OCI-LY7 (cell line): ENCODE measurements around the gene SIPA1L3. TPM values are rescaled to one million over a fixed set of nuclear protein-coding genes. Genes with fewer than 3 reads are reported as not detected.
A peak's percentile ranks its signal among the peaks of the same experiment; 100 is the strongest.
"Not testable (repeated sequence)": the region's sequence is repeated elsewhere in the genome, so short reads cannot be mapped to it uniquely, and the experiment has no call there.

Experiments
- BruUV-seq: library from RNA; stranded (reverse); fragments of 400-500 nt; replicated peaks from 2 replicates; lab custom pipeline; 2021; lab: Mats Ljungman, UMichigan
- CTCF ChIA-PET: fragments of 300-600 bp; sonication (Branson Sonifier 250); formaldehyde crosslinking; loops from one replicate; lab custom pipeline; 2022; ENCODE audit warnings: antibody characterized with exemption; ENCODE audit not compliant: unreplicated experiment; lab: Charles Lee
- POLR2A ChIA-PET: fragments of 300-600 bp; sonication (Branson Sonifier 250); formaldehyde crosslinking; loops from one replicate; lab custom pipeline; 2022; ENCODE audit warnings: antibody characterized with exemption; lab: Charles Lee
- DNase-seq: peaks from one replicate; pipeline ENCODE4 v3.0.0-alpha.2; 2015; ENCODE audit warnings: low spot score
- H2AFZ ChIP-seq: fragments of 200-600 bp; sonication (generic), shearing (Covaris generic); 2 replicates; pipeline ENCODE4 v1.6.1; 2014; ENCODE audit warnings: mild to moderate bottlenecking, antibody characterized with exemption, low read length, moderate library complexity
- H3K27ac ChIP-seq: fragments of 200-600 bp; sonication (generic); 2 replicates; pipeline ENCODE4 v1.5.1; 2014; ENCODE audit warnings: mixed run types, low read depth, mild to moderate bottlenecking, moderate library complexity, low read length, inconsistent platforms; ENCODE audit not compliant: poor library complexity, severe bottlenecking
- H3K36me3 ChIP-seq: fragments of 200-600 bp; sonication (generic); 2 replicates; pipeline ENCODE4 v1.6.1; 2014; ENCODE audit warnings: mild to moderate bottlenecking, antibody characterized with exemption, low read length, moderate library complexity, mixed read lengths; ENCODE audit not compliant: insufficient read depth
- H3K4me1 ChIP-seq: fragments of 200-600 bp; sonication (generic); 2 replicates; pipeline ENCODE4 v1.5.1; 2014; ENCODE audit warnings: mild to moderate bottlenecking, low read length; ENCODE audit not compliant: insufficient read depth, poor library complexity, severe bottlenecking
- H3K4me2 ChIP-seq: fragments of 200-600 bp; sonication (generic); 2 replicates; pipeline ENCODE4 v1.6.1; 2014; ENCODE audit warnings: mild to moderate bottlenecking, low read length
- H3K4me3 ChIP-seq: fragments of 200-600 bp; sonication (generic); 2 replicates; pipeline ENCODE4 v1.5.1; 2014; ENCODE audit warnings: mild to moderate bottlenecking, low read depth, low read length; ENCODE audit not compliant: poor library complexity, severe bottlenecking
- H3K79me2 ChIP-seq: fragments of 200-600 bp; sonication (generic); 2 replicates; pipeline ENCODE4 v1.6.1; 2016; ENCODE audit warnings: low read depth, mild to moderate bottlenecking, low read length, moderate library complexity, mixed read lengths; ENCODE audit not compliant: insufficient read depth
- H3K9me2 ChIP-seq: fragments of 200-600 bp; sonication (generic); 2 replicates; pipeline ENCODE4 v1.6.1; 2016; ENCODE audit warnings: mild to moderate bottlenecking, low read length, mixed read lengths; ENCODE audit not compliant: insufficient read depth
- H3K9me3 ChIP-seq: fragments of 200-600 bp; sonication (generic); 2 replicates; pipeline ENCODE4 v1.6.1; 2014; ENCODE audit warnings: mild to moderate bottlenecking, mixed run types, low read length, mixed read lengths
- H4K20me1 ChIP-seq: fragments of 200-600 bp; sonication (generic); 2 replicates; pipeline ENCODE4 v1.6.1; 2014; ENCODE audit warnings: mild to moderate bottlenecking, antibody characterized with exemption, low read length, moderate library complexity, mixed read lengths; ENCODE audit not compliant: insufficient read depth
- EZH2phosphoT487 ChIP-seq: fragments of 200-600 bp; sonication (generic); IDR thresholded peaks from 2 replicates; pipeline ENCODE4 v1.6.1; 2018; ENCODE audit warnings: low read depth, borderline replicate concordance, mild to moderate bottlenecking, mixed run types, antibody characterized with exemption, low read length, moderate library complexity, mixed read lengths
- intact Hi-C: fragments of 100-400 bp; cut with micrococcal nuclease; formaldehyde crosslinking; loops from one replicate; pipeline ENCODE4 v1.10.0; 2022; ENCODE audit not compliant: unreplicated experiment
- total RNA-seq, 2 experiments: library from RNA; depleted of rRNA in 1 of 2; stranded (reverse); fragments of >200 nt in 1 of 2; shearing (Covaris generic) in 1 of 2; gene quantifications; 2 replicates each; pipeline ENCODE4 v1.2.3, GENCODE V29; 2014 to 2022
- TF ChIP-seq, protein P1 (sequence below): fragments of 200-600 bp; sonication (generic); conservative IDR thresholded peaks from 2 replicates; pipeline ENCODE4 v1.5.1; 2014; ENCODE audit warnings: mild to moderate bottlenecking, antibody characterized with exemption, low read length, moderate library complexity, mixed read lengths

SIPA1L3 gene
- total RNA-seq, 2 experiments from 2014 or later, result 21.2 to 84.4 TPM

DNA sequence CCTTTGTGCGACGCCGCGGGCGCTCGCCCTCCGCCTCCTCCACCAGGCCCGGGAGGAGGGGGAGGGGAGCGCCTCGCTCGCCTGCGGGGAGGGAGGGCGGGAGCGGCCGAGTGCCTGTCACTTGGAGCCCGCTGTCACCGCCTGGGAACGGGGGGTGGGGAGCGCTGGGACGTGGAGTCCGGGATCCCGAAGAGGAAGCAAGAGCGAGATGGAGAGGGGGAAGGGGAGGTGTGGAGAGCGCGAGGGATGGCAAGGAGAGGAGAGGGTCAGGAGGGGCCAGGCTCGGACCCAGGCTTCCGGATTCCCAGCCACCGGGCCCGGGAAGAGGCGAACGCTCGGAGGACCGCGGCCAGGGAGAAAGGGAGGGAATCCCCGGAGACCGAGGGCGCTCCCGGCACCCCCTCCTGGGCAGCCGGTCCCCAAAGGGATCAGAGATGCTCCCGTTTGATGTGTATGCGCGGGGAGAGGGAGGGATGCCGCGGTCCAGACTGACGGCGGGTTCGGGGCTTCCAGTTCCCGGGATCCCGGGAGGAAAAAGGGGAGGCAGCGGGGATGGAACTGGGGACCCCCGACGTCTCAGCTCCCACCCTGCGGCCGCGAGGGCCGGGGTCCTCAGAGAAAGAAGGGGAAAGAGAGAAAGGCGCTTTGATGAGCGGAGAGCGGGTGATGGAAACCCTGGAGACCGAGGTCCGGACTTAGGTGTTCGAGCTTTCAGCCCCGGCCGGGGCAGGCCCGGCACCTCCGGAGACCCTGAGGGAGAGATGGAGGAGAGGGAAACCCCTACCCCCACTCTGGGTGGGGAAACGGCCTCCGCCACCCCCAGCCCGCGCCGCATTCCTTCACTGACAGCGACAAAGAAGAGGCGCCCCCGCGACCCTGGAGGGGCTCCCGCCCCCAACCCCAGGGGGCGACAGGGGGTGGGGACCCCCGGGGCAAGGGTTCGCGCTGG lies 321.8 kb downstream of the SIPA1L3 start:
- ChIA-PET POLR2A (no interaction called here), CTCF (no interaction called here)

DNA sequence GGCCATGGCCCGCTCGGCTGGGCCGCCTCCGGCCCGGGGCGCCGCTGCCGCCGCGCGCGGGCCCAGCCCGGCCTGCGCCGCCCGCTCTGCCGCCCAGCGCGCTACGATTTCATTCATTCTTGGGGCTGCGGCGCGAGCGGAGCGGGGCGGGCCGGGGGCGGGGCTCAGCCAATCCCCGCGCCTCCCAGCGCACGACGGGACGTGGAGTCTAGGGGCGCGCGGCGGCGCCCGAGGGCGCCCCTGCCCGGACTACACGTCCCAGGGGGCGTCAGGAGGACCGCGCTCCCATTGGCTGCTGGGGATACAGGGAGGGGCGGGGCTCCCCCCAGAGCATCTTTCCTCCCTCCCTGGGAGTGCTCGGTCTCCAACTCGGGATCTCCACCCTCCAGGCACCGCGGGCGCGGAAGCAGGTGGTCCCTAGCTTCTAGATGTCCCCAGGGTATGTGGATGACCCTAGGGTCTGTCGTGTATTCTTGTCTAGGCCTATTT lies 322.6 kb downstream of the SIPA1L3 start:
- H3K36me3 ChIP-seq, result no peaks in the 10 kb centered on the region
- BruUV-seq, result no TSS peak
- peak overlapping the region; percentile 100 for H3K4me2 ChIP-seq
- DNase-seq, result peak; percentile 96
- no peaks in the 10 kb centered on the region for H4K20me1 ChIP-seq
- no peaks in the 10 kb centered on the region for H3K9me3 ChIP-seq
- no peaks in the 10 kb centered on the region for H3K79me2 ChIP-seq
- no peaks in the 10 kb centered on the region for H3K9me2 ChIP-seq
- ChIA-PET CTCF (no interaction called here), POLR2A (no interaction called here)
- H2AFZ ChIP-seq, result peak overlapping the region; percentile 84
- peaks cover 13% of the 10 kb centered on the region for H3K4me1 ChIP-seq
- H3K27ac ChIP-seq, result no peak overlapping the region
- no peak for TF ChIP-seq EZH2phosphoT487
- intact Hi-C loops, result loop anchor here (2.0 to 10.0 kb wide), 2 partner anchors 181 to 255 kb away; no protein-coding TSS in a partner anchor
- peak overlapping the region; percentile 82 for H3K4me3 ChIP-seq

More for the DNA sequence above, 321.8 kb downstream of the SIPA1L3 start:
- Histone ChIP-seq H3K4me3 (peak overlapping the region; percentile 82), H3K4me2 (peak overlapping the region; percentile 100), H3K4me1 (peaks cover 16% of the 10 kb centered on the region), H3K9me2 (no peaks in the 10 kb centered on the region), H3K79me2 (no peaks in the 10 kb centered on the region), H3K36me3 (no peaks in the 10 kb centered on the region), H2AFZ (peak overlapping the region; percentile 84), H3K27ac (no peak overlapping the region), H3K9me3 (no peaks in the 10 kb centered on the region), H4K20me1 (no peaks in the 10 kb centered on the region)
- no TSS peak for BruUV-seq
- no peak for TF ChIP-seq EZH2phosphoT487
- TF ChIP-seq, protein P1, sequence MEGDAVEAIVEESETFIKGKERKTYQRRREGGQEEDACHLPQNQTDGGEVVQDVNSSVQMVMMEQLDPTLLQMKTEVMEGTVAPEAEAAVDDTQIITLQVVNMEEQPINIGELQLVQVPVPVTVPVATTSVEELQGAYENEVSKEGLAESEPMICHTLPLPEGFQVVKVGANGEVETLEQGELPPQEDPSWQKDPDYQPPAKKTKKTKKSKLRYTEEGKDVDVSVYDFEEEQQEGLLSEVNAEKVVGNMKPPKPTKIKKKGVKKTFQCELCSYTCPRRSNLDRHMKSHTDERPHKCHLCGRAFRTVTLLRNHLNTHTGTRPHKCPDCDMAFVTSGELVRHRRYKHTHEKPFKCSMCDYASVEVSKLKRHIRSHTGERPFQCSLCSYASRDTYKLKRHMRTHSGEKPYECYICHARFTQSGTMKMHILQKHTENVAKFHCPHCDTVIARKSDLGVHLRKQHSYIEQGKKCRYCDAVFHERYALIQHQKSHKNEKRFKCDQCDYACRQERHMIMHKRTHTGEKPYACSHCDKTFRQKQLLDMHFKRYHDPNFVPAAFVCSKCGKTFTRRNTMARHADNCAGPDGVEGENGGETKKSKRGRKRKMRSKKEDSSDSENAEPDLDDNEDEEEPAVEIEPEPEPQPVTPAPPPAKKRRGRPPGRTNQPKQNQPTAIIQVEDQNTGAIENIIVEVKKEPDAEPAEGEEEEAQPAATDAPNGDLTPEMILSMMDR, result no peak
- intact Hi-C loops, result loop anchor here (2.0 to 10.0 kb wide), 2 partner anchors 180 to 254 kb away; no protein-coding TSS in a partner anchor
- no peak for DNase-seq

DNA sequence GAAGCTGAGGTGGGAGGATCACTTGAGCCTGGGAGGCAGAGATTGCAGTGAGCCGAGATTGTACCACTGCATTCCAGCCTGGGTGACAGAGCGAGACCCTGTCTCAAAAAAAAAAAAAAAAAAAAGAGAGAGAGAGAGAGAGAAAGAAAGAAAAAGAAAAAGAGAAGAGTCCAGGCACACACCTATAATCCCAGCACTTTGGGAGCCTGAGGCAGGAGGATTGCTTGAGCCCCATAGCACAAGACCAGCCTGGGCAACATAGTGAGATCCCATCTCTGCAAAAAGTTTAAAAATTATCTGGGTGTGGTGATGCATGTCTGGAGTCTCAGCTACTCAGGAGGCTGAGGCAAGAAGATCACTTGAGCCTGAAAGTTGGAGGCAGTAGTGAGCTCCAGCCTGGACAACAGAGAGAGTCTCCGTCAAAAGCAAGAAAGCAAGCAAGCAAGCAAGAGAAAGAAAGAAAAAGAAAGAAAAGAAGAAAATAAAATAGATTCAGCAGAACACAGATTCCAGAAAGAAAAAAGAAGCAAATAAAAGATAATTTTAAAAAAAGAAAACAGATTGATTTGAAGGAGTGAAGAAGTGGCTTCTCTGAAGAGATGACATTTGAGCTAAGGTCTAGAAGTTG lies 323.6 kb downstream of the SIPA1L3 start:
- CTCF ChIA-PET, H3K4me2 ChIP-seq, H3K27ac ChIP-seq, H2AFZ ChIP-seq, H3K79me2 ChIP-seq, H3K9me3 ChIP-seq, intact Hi-C loops, H3K9me2 ChIP-seq, BruUV-seq, H4K20me1 ChIP-seq, POLR2A ChIA-PET, H3K36me3 ChIP-seq, DNase-seq, H3K4me3 ChIP-seq: not testable (repeated sequence)
- peaks cover 10% of the 10 kb centered on the region for H3K4me1 ChIP-seq
